ENCODE measurements around the gene MED25. TPM values are rescaled to one million over a fixed set of nuclear protein-coding genes. Genes with fewer than 3 reads are reported as not detected.
A peak's percentile ranks its signal among the peaks of the same experiment; 100 is the strongest.

Gene MED25
- total and polyA plus RNA-seq, 9 of the 15 experiments (the other 6 are each of a cell fraction or from before 2014, with no cell fraction given), result 4.1 to 93.9 (median 19.3) TPM

- TF ChIP-seq MLX (CRISPR knock-in tag; conservative IDR thresholded peaks at IDR 0.05), result no peak
- no peak for TF ChIP-seq EGR1 (conservative IDR thresholded peaks at IDR 0.05)
- peak; percentile 40; the same call in 1 of the 2 replicates for TF ChIP-seq POLR2A (conservative IDR thresholded peaks at IDR 0.05)
- TF ChIP-seq MYBL2 (IDR thresholded peaks at IDR 0.05; ENCODE audit: low read depth), result no peak
- TF ChIP-seq MYBL2 (CRISPR knock-in tag; IDR thresholded peaks at IDR 0.05; ENCODE audit: borderline replicate concordance), result no peak
- no peak for TF ChIP-seq ADNP (tag; IDR thresholded peaks at IDR 0.05)
- TF ChIP-seq ZNF121 (CRISPR knock-in tag; conservative IDR thresholded peaks at IDR 0.05), result no peak
- TF ChIP-seq DNMT1 (IDR thresholded peaks at IDR 0.05), result no peak
- no peak for TF ChIP-seq ZMIZ1 (IDR thresholded peaks at IDR 0.05; ENCODE audit: low read depth in 2 of 2, low read length in 2 of 2)
- peak; percentile 19; the same call in 1 of the 2 replicates for TF ChIP-seq ZFX (CRISPR knock-in tag; IDR thresholded peaks at IDR 0.05)
- TF ChIP-seq THAP7 (CRISPR knock-in tag; IDR thresholded peaks at IDR 0.05), result no peak
- no peak for TF ChIP-seq ASH1L (IDR thresholded peaks at IDR 0.05; ENCODE audit: borderline replicate concordance, low read depth, partially characterized antibody)
- TF ChIP-seq POLR2G (IDR thresholded peaks at IDR 0.05; ENCODE audit: low read depth, low read length), result peak; percentile 76
- TF ChIP-seq ZFP36 (IDR thresholded peaks at IDR 0.05; ENCODE audit: low read depth, low read length, partially characterized antibody), result no peak
- TF ChIP-seq NFYB (IDR thresholded peaks at IDR 0.05; ENCODE audit: extremely low read depth, insufficient read length), result no peak
- TF ChIP-seq CREB1 (IDR thresholded peaks at IDR 0.05), result no peak
- TF ChIP-seq CREB1 (CRISPR knock-in tag; IDR thresholded peaks at IDR 0.05), result no peak
- TF ChIP-seq SIN3A (IDR thresholded peaks at IDR 0.05; ENCODE audit: borderline replicate concordance in 2 of 2, control insufficient read depth in 1 of 2, low read depth in 2 of 2, low read length in 2 of 2), result no peak
- TF ChIP-seq RBM34 (IDR thresholded peaks at IDR 0.05; ENCODE audit: borderline replicate concordance, insufficient read depth, low read length), result no peak
- no peak for TF ChIP-seq NCOA4 (IDR thresholded peaks at IDR 0.05; ENCODE audit: partially characterized antibody)
- no peak for TF ChIP-seq TCF7L2 (IDR thresholded peaks at IDR 0.05; ENCODE audit: low read depth, low read length)
- TF ChIP-seq SNRNP70 (optimal IDR thresholded peaks at IDR 0.05; ENCODE audit: low read depth, low read length), result no peak
- TF ChIP-seq ZNF436 (CRISPR knock-in tag; IDR thresholded peaks at IDR 0.05), result no peak
Measured at GRCh38 chr19:49858088-49858985, 40.2 kb downstream of the MED25 start (continued).

All from K562 (cell line).